ENCODE results near the gene AFAP1L2.

AFAP1L2 gene

GRCh38 chr10:114273910-114274309 is 130.4 kb downstream of the AFAP1L2 start:
- Histone ChIP-seq H3K79me2 (ENCODE audit: low read length) (no peaks in the 10 kb centered on the region), H3K36me3 (replicated peaks; ENCODE audit: insufficient read depth, low read length) (no peaks in the 10 kb centered on the region), H3K9me2 (replicated peaks; ENCODE audit: insufficient read depth, low read length) (no peaks in the 10 kb centered on the region), H3K9ac (ENCODE audit: low read length) (no peak overlapping the region), H3K27me3 (replicated peaks; ENCODE audit: insufficient read depth, low read length) (no peaks in the 10 kb centered on the region), H3K4me1 (ENCODE audit: low read length) (no peaks in the 10 kb centered on the region), H2AFZ (ENCODE audit: low read length) (no peak overlapping the region), H3F3A (ENCODE audit: insufficient read depth, low read length) (no peaks in the 10 kb centered on the region), H3K9me3 (replicated peaks; ENCODE audit: insufficient read depth, low read length) (no peaks in the 10 kb centered on the region), H3K4me3 (ENCODE audit: low read length) (no peak overlapping the region), H4K20me1 (ENCODE audit: insufficient read depth, low read length) (no peaks in the 10 kb centered on the region), H3K27ac (ENCODE audit: low read length) (no peak overlapping the region), H3K4me2 (ENCODE audit: low read depth, low read length) (no peak overlapping the region)
- TF ChIP-seq EZH2 (optimal IDR thresholded peaks at IDR 0.05; ENCODE audit: low read depth, low read length) (no peak), CTCF (IDR thresholded peaks at IDR 0.05; ENCODE audit: low read length) (no peak), EZH2phosphoT487 (IDR thresholded peaks at IDR 0.05; ENCODE audit: low read length) (no peak)
- no peak for DNase-seq

- Histone ChIP-seq H2AFZ (ENCODE audit: low read length) (no peak overlapping the region), H3K27me3 (replicated peaks; ENCODE audit: insufficient read depth, low read length) (no peaks in the 10 kb centered on the region), H3K4me2 (ENCODE audit: low read depth, low read length) (no peak overlapping the region), H3K79me2 (ENCODE audit: low read length) (no peaks in the 10 kb centered on the region), H3K9me2 (replicated peaks; ENCODE audit: insufficient read depth, low read length) (no peaks in the 10 kb centered on the region), H3F3A (ENCODE audit: insufficient read depth, low read length) (no peaks in the 10 kb centered on the region), H3K36me3 (replicated peaks; ENCODE audit: insufficient read depth, low read length) (no peaks in the 10 kb centered on the region), H3K27ac (ENCODE audit: low read length) (no peak overlapping the region), H3K9me3 (replicated peaks; ENCODE audit: insufficient read depth, low read length) (no peaks in the 10 kb centered on the region), H3K9ac (ENCODE audit: low read length) (no peak overlapping the region), H3K4me3 (ENCODE audit: low read length) (no peak overlapping the region), H4K20me1 (ENCODE audit: insufficient read depth, low read length) (no peaks in the 10 kb centered on the region), H3K4me1 (ENCODE audit: low read length) (no peaks in the 10 kb centered on the region)
- DNase-seq, result no peak
- TF ChIP-seq CTCF (IDR thresholded peaks at IDR 0.05; ENCODE audit: low read length) (no peak), EZH2phosphoT487 (IDR thresholded peaks at IDR 0.05; ENCODE audit: low read length) (no peak), EZH2 (optimal IDR thresholded peaks at IDR 0.05; ENCODE audit: low read depth, low read length) (no peak)
Observed at GRCh38 chr10:114272696-114273095, 131.6 kb downstream of the AFAP1L2 start.

GRCh38 chr10:114271779-114272167 is 132.5 kb downstream of the AFAP1L2 start:
- H3K9ac ChIP-seq (ENCODE audit: low read length), result no peak overlapping the region
- H3K27ac ChIP-seq (ENCODE audit: low read length), result no peak overlapping the region
- no peak overlapping the region for H3K4me3 ChIP-seq (ENCODE audit: low read length)
- H3K27me3 ChIP-seq (replicated peaks; ENCODE audit: insufficient read depth, low read length), result no peaks in the 10 kb centered on the region
- no peaks in the 10 kb centered on the region for H3K79me2 ChIP-seq (ENCODE audit: low read length)
- TF ChIP-seq EZH2phosphoT487 (IDR thresholded peaks at IDR 0.05; ENCODE audit: low read length) (no peak), EZH2 (optimal IDR thresholded peaks at IDR 0.05; ENCODE audit: low read depth, low read length) (no peak), CTCF (IDR thresholded peaks at IDR 0.05; ENCODE audit: low read length) (no peak)
- H3K9me3 ChIP-seq (replicated peaks; ENCODE audit: insufficient read depth, low read length), result no peaks in the 10 kb centered on the region
- H3K4me1 ChIP-seq (ENCODE audit: low read length), result no peaks in the 10 kb centered on the region
- DNase-seq, result no peak
- H4K20me1 ChIP-seq (ENCODE audit: insufficient read depth, low read length), result no peaks in the 10 kb centered on the region
- no peaks in the 10 kb centered on the region for H3F3A ChIP-seq (ENCODE audit: insufficient read depth, low read length)
- H3K4me2 ChIP-seq (ENCODE audit: low read depth, low read length), result no peak overlapping the region
- H2AFZ ChIP-seq (ENCODE audit: low read length), result no peak overlapping the region
- H3K36me3 ChIP-seq (replicated peaks; ENCODE audit: insufficient read depth, low read length), result no peaks in the 10 kb centered on the region
- no peaks in the 10 kb centered on the region for H3K9me2 ChIP-seq (replicated peaks; ENCODE audit: insufficient read depth, low read length)
